Adrenal gland (tissue), 5 donors: Measurements from ENCODE around the gene TRIO.

Experiments
- POLR2A ChIP-seq, 2 donors: fragments of 450-650 bp; IDR thresholded peaks; one replicate each; pipeline ENCODE4 v1.6.1; 2017; ENCODE audit warnings: antibody characterized with exemption in 2 of 2, mild to moderate bottlenecking in 2 of 2, moderate library complexity in 1 of 2
- TF ChIP-seq, protein P1 (sequence below), 6 experiments: fragments of 450-650 bp in 4 of 6; fragments of 200-600 bp in 2 of 6; sonication (generic) in 1 of 6; IDR thresholded peaks; 1 replicate in 5 of 6; 2 replicates in 1 of 6; pipeline versions ENCODE4 v1.5.1 to v1.8.0; 2016 to 2021; ENCODE audit warnings: antibody characterized with exemption in 6 of 6, mild to moderate bottlenecking in 2 of 6, moderate library complexity in 1 of 6
- donor health status: DM: no; HTN: no; CAD: no.

- TF ChIP-seq POLR2A (IDR thresholded peaks at IDR 0.05): no peak
- TF ChIP-seq, protein P1, sequence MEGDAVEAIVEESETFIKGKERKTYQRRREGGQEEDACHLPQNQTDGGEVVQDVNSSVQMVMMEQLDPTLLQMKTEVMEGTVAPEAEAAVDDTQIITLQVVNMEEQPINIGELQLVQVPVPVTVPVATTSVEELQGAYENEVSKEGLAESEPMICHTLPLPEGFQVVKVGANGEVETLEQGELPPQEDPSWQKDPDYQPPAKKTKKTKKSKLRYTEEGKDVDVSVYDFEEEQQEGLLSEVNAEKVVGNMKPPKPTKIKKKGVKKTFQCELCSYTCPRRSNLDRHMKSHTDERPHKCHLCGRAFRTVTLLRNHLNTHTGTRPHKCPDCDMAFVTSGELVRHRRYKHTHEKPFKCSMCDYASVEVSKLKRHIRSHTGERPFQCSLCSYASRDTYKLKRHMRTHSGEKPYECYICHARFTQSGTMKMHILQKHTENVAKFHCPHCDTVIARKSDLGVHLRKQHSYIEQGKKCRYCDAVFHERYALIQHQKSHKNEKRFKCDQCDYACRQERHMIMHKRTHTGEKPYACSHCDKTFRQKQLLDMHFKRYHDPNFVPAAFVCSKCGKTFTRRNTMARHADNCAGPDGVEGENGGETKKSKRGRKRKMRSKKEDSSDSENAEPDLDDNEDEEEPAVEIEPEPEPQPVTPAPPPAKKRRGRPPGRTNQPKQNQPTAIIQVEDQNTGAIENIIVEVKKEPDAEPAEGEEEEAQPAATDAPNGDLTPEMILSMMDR (IDR thresholded peaks at IDR 0.05): no peak
Measured at GRCh38 chr5:14445576-14446290, 302.6 kb downstream of the TRIO start.
